HFF-Myc (cell line): Measurements from ENCODE around the gene RYR2.

Experiments used
- DNase-seq: peaks from one replicate; pipeline ENCODE4 v3.0.0-alpha.2; 2011; ENCODE audit warnings: low read depth; ENCODE audit errors: extremely low read depth
- H3K4me3 ChIP-seq: replicated peaks from 2 replicates; pipeline ENCODE4 v1.5.1; 2011; ENCODE audit warnings: low read depth, mild to moderate bottlenecking, control low read depth, low read length
- CTCF ChIP-seq: IDR thresholded peaks from 2 replicates; pipeline ENCODE4 v1.5.1; 2012; ENCODE audit warnings: mild to moderate bottlenecking, low read depth, low read length, control low read depth; ENCODE audit errors: missing control alignments

The RYR2 gene

DNA sequence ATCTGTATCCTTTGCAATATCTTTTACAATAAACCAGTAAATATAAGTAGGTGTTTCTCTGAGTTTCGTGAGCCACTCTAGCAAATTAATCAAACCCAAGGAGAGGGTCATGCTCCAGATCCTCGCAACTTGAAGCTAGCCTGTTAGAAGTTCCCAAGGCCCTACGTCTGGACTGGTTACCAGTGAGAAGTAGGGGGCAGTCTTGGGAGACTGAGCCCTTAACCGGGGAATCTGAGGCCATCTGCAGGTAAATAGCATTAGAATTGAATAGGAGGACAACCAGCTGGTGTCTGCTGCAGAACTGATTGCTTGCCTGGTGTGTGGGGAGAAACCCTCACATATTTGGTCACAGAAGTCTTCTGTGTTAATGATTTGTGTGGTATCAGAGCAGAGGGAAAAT lies 190.5 kb downstream of the RYR2 start:
- TF ChIP-seq CTCF = no peak
- DNase-seq = no peak
- H3K4me3 ChIP-seq = no peak overlapping the region

GRCh38 chr1:237235091-237235490 lies 193.1 kb downstream of the RYR2 start:
- DNase-seq = no peak
- TF ChIP-seq CTCF = no peak

DNA sequence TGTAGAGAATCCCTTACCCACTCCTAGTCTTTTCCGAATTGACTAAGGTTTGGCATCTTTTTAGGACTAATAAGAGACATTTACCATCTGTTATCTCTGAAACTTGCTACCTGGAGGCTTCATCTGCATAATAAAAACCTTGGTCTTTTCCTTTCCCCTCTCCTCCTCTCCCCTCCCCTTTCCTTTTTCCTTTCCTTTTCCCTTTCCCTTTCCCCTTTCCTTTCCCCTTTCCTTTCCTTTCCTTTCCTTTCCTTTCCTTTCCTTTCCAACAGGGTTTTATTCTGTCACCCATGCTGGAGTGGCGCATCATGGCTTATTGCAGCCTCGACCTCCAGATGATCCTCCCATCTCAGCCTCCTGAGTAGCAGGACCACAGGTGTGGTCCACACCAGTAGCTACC lies 195.7 kb downstream of the RYR2 start:
- no peak overlapping the region for H3K4me3 ChIP-seq
- TF ChIP-seq CTCF = no peak
- no peak for DNase-seq

More at GRCh38 chr1:237235091-237235490, 193.1 kb downstream of the RYR2 start:
- no peak overlapping the region for H3K4me3 ChIP-seq

- no peak overlapping the region for H3K4me3 ChIP-seq
- no peak for TF ChIP-seq CTCF
- no peak for DNase-seq
Measured at GRCh38 chr1:237239248-237239647, 197.3 kb downstream of the RYR2 start.

- TF ChIP-seq CTCF = no peak
- no peak for DNase-seq
- no peak overlapping the region for H3K4me3 ChIP-seq
Measured at GRCh38 chr1:237241038-237241437, 199.1 kb downstream of the RYR2 start.

DNA sequence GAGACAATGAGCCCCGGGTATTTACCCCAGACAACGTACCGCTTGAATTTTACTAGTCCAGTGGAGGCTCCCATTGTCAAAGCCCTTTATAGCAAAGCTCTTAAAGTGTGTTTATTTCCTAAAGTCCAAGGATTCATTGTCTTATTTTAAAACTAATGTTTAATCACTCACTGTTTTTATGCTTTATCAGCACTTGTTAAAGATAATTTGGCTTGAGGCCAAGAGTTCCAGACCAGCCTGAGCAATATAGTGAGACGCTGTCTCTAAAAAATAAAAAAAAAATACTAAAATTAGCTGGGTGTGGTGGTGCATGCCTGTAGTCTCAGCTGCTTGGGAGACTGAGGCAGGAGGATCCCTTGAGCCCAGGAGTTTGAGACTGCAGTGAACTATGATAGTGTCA lies 202.8 kb downstream of the RYR2 start:
- DNase-seq = no peak
- no peak overlapping the region for H3K4me3 ChIP-seq
- TF ChIP-seq CTCF = no peak

DNA sequence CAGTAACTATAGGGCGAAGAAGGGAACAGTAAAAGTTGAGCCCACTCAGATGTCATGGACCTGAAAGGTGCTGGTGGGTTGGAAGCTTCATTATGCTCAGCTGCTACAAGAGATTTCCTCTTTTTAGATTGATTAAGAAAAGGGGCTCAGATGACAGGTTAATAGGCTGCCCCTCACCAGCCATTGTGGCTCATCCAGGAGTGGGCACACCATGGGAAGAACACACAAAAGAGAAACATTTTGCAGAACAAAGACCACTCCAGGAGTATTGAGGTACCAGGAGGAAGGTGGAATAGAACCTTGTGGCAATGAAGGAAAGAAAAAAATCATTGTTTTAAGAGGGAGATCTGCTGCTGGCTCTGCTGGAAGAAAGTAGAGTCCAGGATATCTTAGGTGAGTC lies 205.5 kb downstream of the RYR2 start:
- H3K4me3 ChIP-seq = no peak overlapping the region
- no peak for TF ChIP-seq CTCF
- DNase-seq = no peak
